DND-41 (cell line): ENCODE data around the gene NKD2.

Source experiments
- EZH2 ChIP-seq: IDR thresholded peaks from 3 replicates; pipeline ENCODE4 v1.6.1; 2012; ENCODE audit warnings: borderline replicate concordance, low read depth, mild to moderate bottlenecking, moderate library complexity, low read length, inconsistent platforms; ENCODE audit not compliant: severe bottlenecking
- TF ChIP-seq, protein P1 (sequence below): IDR thresholded peaks from 2 replicates; pipeline ENCODE4 v1.5.1; 2012; ENCODE audit warnings: borderline replicate concordance, low read length, moderate library complexity, mild to moderate bottlenecking; ENCODE audit not compliant: poor library complexity, severe bottlenecking; ENCODE audit errors: extremely low read depth

DNA sequence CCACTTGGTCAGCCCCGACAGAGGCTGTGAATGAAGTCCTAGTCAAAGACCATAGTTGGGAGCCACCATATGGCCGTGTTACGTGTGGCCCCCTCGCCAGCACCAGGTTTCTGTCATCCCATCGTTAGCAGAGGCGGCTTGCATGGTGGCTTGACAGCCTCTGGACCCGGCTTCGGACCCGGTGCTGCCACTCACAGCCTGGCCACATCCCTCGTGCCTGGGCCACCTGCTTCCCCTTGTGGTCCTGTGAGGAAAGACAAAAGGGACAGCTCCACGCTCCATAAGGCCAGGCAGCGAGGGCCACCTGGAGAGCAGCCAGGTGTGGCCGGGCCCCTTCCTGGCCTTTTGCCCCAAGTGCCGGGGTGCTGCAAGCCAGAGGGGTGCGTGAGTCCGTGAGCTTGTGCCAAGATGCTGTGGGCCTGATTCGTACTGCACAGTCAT is 6.2 kb downstream of the NKD2 start:
- TF ChIP-seq, protein P1, sequence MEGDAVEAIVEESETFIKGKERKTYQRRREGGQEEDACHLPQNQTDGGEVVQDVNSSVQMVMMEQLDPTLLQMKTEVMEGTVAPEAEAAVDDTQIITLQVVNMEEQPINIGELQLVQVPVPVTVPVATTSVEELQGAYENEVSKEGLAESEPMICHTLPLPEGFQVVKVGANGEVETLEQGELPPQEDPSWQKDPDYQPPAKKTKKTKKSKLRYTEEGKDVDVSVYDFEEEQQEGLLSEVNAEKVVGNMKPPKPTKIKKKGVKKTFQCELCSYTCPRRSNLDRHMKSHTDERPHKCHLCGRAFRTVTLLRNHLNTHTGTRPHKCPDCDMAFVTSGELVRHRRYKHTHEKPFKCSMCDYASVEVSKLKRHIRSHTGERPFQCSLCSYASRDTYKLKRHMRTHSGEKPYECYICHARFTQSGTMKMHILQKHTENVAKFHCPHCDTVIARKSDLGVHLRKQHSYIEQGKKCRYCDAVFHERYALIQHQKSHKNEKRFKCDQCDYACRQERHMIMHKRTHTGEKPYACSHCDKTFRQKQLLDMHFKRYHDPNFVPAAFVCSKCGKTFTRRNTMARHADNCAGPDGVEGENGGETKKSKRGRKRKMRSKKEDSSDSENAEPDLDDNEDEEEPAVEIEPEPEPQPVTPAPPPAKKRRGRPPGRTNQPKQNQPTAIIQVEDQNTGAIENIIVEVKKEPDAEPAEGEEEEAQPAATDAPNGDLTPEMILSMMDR: no peak
- TF ChIP-seq EZH2: no peak
